ENCODE measurements around the gene GRM2.
A peak's percentile ranks its signal among the peaks of the same experiment; 100 is the strongest.

GRM2 gene

GRCh38 chr3:51671734-51672475 is 35.0 kb upstream of the GRM2 start:
- peaks cover 43% of the 10 kb centered on the region for H3K4me1 ChIP-seq

GRCh38 chr3:51673181-51673801 is 33.6 kb upstream of the GRM2 start:
- Histone ChIP-seq H3K9me3 (no peaks in the 10 kb centered on the region), H3K4me3 (no peak overlapping the region), H3K4me1 (peaks cover 43% of the 10 kb centered on the region), H3K27ac (no peak overlapping the region), H3K9ac (peak overlapping the region; percentile 15; the same call in 1 of the 2 replicates), H3K36me3 (peaks cover 46% of the 10 kb centered on the region), H3K4me2 (peak overlapping the region; percentile 89), H3K27me3 (no peaks in the 10 kb centered on the region), H4K20me1 (peaks cover 51% of the 10 kb centered on the region)
- TF ChIP-seq Cebpa-rat (IDR thresholded peaks at IDR 0.05) = no peak

More at GRCh38 chr3:51671734-51672475, 35.0 kb upstream of the GRM2 start:
- Histone ChIP-seq H3K27me3 (no peaks in the 10 kb centered on the region), H4K20me1 (peaks cover 38% of the 10 kb centered on the region), H3K4me2 (peak overlapping the region; percentile 89), H3K36me3 (peaks cover 39% of the 10 kb centered on the region), H3K9me3 (no peaks in the 10 kb centered on the region), H3K9ac (peak overlapping the region; percentile 89), H3K27ac (peak overlapping the region; percentile 92), H3K4me3 (peak overlapping the region; percentile 91)
- TF ChIP-seq Cebpa-rat (IDR thresholded peaks at IDR 0.05) = no peak

- no peak for TF ChIP-seq Cebpa-rat (IDR thresholded peaks at IDR 0.05)
- Histone ChIP-seq H3K27ac (no peak overlapping the region), H3K36me3 (peaks cover 54% of the 10 kb centered on the region), H3K9ac (0 out of 2 replicates have a peak overlapping the region, but pooled peaks have one; percentile 15), H3K27me3 (no peaks in the 10 kb centered on the region), H3K9me3 (no peaks in the 10 kb centered on the region), H3K4me3 (no peak overlapping the region), H3K4me1 (peaks cover 40% of the 10 kb centered on the region), H3K4me2 (peak overlapping the region; percentile 89; the same call in 1 of the 2 replicates), H4K20me1 (peaks cover 59% of the 10 kb centered on the region)
These were observed 32.8 kb upstream of the GRM2 start for GRCh38 chr3:51673802-51674654.

GRCh38 chr3:51675201-51675611 is 31.7 kb upstream of the GRM2 start:
- H3K4me2 ChIP-seq = no peak overlapping the region
- H3K4me1 ChIP-seq = peaks cover 40% of the 10 kb centered on the region
- no peak overlapping the region for H3K27ac ChIP-seq
- H3K9ac ChIP-seq = no peak overlapping the region
- H3K36me3 ChIP-seq = peaks cover 64% of the 10 kb centered on the region
- peaks cover 71% of the 10 kb centered on the region for H4K20me1 ChIP-seq
- no peaks in the 10 kb centered on the region for H3K9me3 ChIP-seq
- no peaks in the 10 kb centered on the region for H3K27me3 ChIP-seq
- no peak for TF ChIP-seq Cebpa-rat (IDR thresholded peaks at IDR 0.05)
- no peak overlapping the region for H3K4me3 ChIP-seq

DNA sequence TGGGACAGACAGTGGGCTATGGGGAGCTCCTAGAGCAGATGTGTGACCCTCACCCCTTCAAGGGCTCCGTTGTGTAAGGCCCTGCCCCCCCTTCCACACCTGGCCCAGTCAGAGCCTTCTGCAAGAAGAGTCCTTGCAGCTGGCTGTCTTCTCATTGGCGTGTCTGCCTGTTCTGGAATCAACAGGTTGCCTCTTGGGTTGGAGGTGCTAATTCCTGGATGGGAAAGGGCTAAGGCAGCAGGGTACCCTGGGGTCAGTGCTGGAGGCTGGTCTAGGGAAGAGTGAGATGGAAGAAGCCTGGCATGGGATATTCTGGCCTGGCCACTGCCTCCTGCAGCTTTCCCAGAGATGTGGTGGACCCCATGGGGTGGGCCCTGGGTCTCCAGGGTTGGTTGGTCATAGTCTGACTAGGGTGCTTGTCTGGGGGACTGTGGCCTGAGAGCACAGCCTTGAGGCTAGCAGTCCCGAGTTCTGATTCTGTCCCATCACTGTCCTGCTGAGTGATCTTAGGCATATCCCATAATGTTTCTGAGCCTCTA is 30.7 kb upstream of the GRM2 start:
- Histone ChIP-seq H3K27me3 (no peaks in the 10 kb centered on the region), H3K4me2 (no peak overlapping the region), H3K36me3 (peaks cover 69% of the 10 kb centered on the region), H3K27ac (no peak overlapping the region), H3K4me3 (no peak overlapping the region), H3K4me1 (peaks cover 43% of the 10 kb centered on the region), H4K20me1 (peaks cover 80% of the 10 kb centered on the region), H3K9ac (no peak overlapping the region), H3K9me3 (no peaks in the 10 kb centered on the region)
- no peak for TF ChIP-seq Cebpa-rat (IDR thresholded peaks at IDR 0.05)

DNA sequence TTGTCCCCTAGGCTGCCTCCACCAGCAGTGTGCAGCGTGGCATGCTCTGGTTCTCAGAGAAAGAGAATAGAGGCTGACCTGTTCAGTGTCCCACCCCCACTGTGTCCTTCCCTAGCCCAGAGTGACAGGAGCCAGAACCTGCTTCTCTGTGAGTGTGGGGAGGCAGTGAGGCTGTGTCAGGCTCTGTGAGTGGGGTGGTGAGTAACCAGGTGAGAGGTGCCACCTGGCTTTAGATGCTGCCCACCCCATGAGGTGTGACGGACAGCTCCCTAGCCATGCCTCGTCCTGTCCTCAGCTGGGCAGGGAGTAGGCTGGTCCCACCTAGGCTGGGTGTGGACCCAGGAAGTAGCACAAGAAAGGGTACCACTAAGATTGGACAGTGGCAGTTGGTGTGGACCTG is 29.5 kb upstream of the GRM2 start:
- Histone ChIP-seq H3K9ac (no peak overlapping the region), H4K20me1 (peaks cover 92% of the 10 kb centered on the region), H3K9me3 (no peaks in the 10 kb centered on the region), H3K4me1 (peaks cover 50% of the 10 kb centered on the region), H3K27ac (no peak overlapping the region), H3K36me3 (peaks cover 69% of the 10 kb centered on the region), H3K27me3 (no peaks in the 10 kb centered on the region), H3K4me3 (no peak overlapping the region), H3K4me2 (no peak overlapping the region)
- no peak for TF ChIP-seq Cebpa-rat (IDR thresholded peaks at IDR 0.05)

GRCh38 chr3:51678186-51678585 is 28.7 kb upstream of the GRM2 start:
- TF ChIP-seq Cebpa-rat (IDR thresholded peaks at IDR 0.05) = no peak
- Histone ChIP-seq H3K4me2 (no peak overlapping the region), H3K27me3 (no peaks in the 10 kb centered on the region), H4K20me1 (peaks cover 99% of the 10 kb centered on the region), H3K9me3 (no peaks in the 10 kb centered on the region), H3K9ac (no peak overlapping the region), H3K27ac (no peak overlapping the region), H3K4me1 (peaks cover 50% of the 10 kb centered on the region), H3K36me3 (peaks cover 69% of the 10 kb centered on the region), H3K4me3 (no peak overlapping the region)

DNA sequence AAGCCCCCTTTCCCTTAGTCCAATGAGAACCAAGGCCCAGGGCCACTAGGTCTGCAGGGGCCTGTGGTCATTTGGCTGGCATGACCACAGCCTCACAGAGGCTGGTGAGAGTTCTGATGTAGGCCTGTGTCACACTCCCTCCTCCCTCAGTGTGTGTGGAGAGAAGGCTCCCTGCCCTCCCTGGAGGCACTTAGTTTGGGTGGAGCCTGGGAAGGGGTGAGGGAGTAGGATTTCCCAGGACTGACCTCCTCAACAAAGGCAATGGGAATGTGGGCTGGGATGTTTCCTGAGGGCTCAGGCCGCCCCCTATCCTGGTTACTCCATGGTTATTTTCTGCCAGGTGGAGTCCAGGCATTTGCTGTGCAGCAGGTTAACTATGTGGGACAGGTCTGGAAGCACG is 28.2 kb upstream of the GRM2 start:
- Histone ChIP-seq H3K27ac (no peak overlapping the region), H3K4me2 (no peak overlapping the region)

DNA sequence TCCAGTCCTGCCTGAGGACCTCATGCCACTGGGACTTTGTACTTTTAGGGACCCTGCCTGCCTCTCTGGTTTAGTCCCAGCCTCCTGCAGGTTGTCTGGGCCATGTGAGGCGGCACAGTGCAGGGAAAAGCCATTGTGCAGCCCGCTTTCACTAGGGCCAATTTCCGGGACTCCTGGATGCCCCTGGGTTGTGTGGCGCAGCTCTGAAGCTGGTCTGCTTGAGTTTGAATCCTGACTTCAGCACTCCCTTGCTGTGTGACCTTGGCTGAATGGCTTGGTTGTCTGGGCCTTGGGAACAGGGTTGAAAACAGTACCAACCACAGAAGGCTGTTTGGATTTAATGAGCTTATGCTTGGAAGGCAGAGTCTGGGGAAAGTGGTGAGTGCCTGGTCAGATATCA is 27.6 kb upstream of the GRM2 start:
- Histone ChIP-seq H3K9me3 (no peaks in the 10 kb centered on the region), H3K4me2 (peak overlapping the region; percentile 87), H3K4me3 (no peak overlapping the region), H3K4me1 (peaks cover 53% of the 10 kb centered on the region), H3K9ac (no peak overlapping the region), H3K27me3 (no peaks in the 10 kb centered on the region), H3K36me3 (peaks cover 69% of the 10 kb centered on the region), H4K20me1 (peaks cover 99% of the 10 kb centered on the region), H3K27ac (peak overlapping the region; percentile 55; the same call in 1 of the 2 replicates)
- no peak for TF ChIP-seq Cebpa-rat (IDR thresholded peaks at IDR 0.05)

More for the DNA sequence above, 28.2 kb upstream of the GRM2 start:
- H3K4me1 ChIP-seq = peaks cover 50% of the 10 kb centered on the region
- TF ChIP-seq Cebpa-rat (IDR thresholded peaks at IDR 0.05) = no peak
- H3K27me3 ChIP-seq = no peaks in the 10 kb centered on the region
- no peak overlapping the region for H3K4me3 ChIP-seq
- no peaks in the 10 kb centered on the region for H3K9me3 ChIP-seq
- H3K9ac ChIP-seq = no peak overlapping the region
- peaks cover 99% of the 10 kb centered on the region for H4K20me1 ChIP-seq
- peaks cover 69% of the 10 kb centered on the region for H3K36me3 ChIP-seq

Measured in BLaER1 (cell line).